Measurements from ENCODE around the gene TMCO1.
"Not testable (repeated sequence)": the region's sequence is repeated elsewhere in the genome, so short reads cannot be mapped to it uniquely, and the experiment has no call there.

Gene TMCO1

DNA sequence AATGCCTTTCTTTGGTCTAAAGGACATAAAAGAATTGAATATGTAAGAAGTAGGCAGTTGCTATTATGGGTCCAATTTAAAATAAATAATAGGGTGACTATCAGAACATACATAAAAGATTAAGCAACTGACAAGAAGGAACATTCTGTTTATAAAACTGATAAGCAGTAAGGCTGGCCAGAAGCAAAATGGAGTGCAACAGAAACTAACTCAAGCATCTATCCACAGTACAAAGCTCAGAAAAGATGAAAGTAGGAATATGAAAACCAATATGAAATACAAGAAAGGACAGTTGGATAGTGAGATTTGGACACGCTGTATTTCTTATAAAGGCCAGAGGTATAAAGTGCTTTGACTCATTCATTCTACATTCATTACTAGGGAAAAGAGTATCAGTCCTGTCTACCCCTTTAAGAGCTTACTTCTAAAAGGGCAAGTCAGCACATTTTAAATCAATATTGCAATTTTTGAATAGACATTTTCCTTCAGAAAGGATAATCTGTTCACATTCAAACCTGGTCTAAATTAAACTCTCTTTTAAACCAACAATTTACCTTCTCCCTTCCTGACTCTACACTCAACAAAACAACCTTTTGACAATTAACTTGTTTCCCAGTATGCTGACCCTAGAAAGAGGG, 84.7 kb downstream of the TMCO1 start:
- no peak for DNase-seq

DNA sequence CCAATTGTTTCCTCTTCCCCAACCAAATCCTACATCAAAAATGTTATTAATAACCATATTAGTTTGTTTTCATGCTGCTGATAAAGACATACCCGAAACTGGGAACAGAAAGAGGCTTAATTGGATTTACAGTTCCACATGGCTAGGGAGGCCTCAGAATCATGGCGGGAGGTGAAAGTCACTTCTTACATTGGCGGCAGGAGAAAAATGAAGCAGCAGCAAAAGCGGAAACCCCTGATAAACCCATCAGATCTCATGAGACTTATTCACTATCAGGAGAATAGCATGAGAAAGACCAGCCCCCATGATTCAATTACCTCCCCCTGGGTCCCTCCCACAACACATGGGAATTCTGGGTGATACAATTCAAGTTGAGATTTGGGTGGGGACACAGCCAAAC, 87.9 kb downstream of the TMCO1 start:
- DNase-seq, result not testable (repeated sequence)

DNA sequence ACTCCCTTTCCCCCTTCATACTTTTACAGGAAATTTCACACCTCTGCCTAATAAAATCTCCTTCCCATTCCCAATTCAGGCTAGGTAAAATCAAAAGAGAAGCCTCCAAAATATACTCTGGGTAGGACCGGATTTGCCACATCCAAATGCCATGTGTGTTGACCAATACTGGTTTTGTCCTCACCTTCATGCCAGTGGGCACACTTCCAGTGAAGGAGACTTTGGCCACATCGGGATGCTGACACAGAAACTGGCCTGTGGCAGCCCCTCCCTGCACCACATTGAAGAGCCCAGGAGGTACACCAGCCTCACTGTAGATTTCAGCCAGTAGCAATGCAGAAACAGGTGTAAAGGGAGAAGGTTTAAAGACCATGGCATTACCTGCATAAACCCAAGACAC, 88.4 kb downstream of the TMCO1 start:
- no peak for DNase-seq

DNA sequence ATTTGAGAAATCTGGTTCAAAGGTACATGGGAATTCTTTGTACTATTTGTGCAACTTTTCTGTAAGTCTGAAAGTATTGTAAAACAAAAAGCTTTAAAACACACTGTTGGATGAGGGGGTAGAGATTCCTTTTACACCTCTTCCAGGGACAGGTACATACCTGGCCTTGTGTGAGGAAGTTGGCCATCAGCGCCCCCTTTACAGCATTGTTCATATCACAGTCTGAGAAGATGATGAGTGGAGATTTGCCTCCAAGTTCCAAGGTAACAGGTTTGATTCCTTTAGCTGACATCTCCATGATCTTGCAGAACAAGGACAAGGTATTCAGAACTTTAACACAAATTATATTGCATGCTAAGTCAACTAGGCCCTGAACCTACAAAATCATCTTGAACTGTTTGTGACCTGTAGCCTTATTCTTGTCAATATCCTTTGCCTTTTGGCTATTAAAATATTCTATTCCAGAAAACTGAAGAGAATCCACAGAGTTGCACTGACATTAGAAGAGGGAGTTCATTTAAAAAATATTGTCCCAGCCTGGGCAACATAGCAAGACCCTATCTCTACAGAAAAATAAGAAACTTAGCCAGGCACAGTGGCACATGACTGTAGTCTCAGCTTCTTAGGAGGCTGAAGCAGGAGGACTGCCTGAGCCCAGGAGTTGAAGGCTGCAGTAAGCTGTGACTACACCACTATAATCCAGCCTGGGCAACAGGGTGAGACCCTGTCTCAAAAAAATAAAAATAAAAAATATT, 89.2 kb downstream of the TMCO1 start:
- no peak for DNase-seq

DNA sequence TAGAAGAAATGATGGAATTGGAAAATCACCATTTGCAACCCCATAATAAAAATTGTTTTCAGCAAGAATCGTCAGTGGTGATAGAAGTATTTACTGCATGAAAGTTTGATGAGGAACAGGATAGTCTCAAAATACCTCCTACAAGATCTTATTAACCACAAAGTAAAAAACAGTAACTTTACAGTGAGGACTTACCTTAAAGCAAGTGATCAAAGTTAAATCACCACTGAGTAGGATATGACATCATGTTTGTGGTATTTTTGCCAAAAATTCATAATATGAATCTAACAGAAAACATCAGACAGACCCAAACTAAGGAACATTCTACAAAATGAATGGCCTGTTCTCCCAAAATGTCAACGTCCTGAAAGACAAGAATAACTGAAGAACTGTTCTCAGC, 90.2 kb downstream of the TMCO1 start:
- no peak for DNase-seq
